SK-N-SH (cell line): ENCODE results near the gene SNAP91. TPM values are rescaled to one million over a fixed set of nuclear protein-coding genes. Genes with fewer than 3 reads are reported as not detected.

Experiments
- CTCF ChIA-PET: fragments of 300-600, 350-600 bp; formaldehyde crosslinking; extraction: SDS; loops from one replicate; lab custom pipeline; 2021; lab: Yijun Ruan, JAX
- POLR2A ChIA-PET: fragments of 350-600 bp; sonication (Branson Sonifier 250); formaldehyde crosslinking; extraction: SDS; loops from one replicate; lab custom pipeline; 2020; ENCODE audit warnings: antibody characterized with exemption, inconsistent platforms; lab: Yijun Ruan, JAX
- DNase-seq: peaks from one replicate; pipeline ENCODE4 v3.0.0; 2012
- H2AFZ ChIP-seq: fragments of 200-600 bp; sonication (generic); 2 replicates; pipeline ENCODE4 v1.8.1; 2016; ENCODE audit warnings: antibody characterized with exemption, mild to moderate bottlenecking, low read depth
- H3F3A ChIP-seq: fragments of 200-600 bp; sonication (generic); replicated peaks from 2 replicates; pipeline ENCODE3; 2016; ENCODE audit warnings: antibody characterized with exemption, mild to moderate bottlenecking; ENCODE audit not compliant: insufficient read depth
- H3K27ac ChIP-seq, 2 experiments: fragments of 200-500 bp in 1 of 2; fragments of 200-600 bp in 1 of 2; sonication (Bioruptor generic) in 1 of 2; sonication (generic), shearing (Covaris generic) in 1 of 2; 2 replicates each; pipeline versions ENCODE4 v1.5.1 to v1.6.1; 2014 to 2016; ENCODE audit warnings: low read depth in 2 of 2, inconsistent platforms in 1 of 2, low read length in 1 of 2, mild to moderate bottlenecking in 1 of 2, mixed read lengths in 1 of 2
- H3K27me3 ChIP-seq: fragments of 200-600 bp; sonication (generic), shearing (Covaris generic); 2 replicates; pipeline ENCODE4 v1.6.1; 2016; ENCODE audit warnings: mixed run types; ENCODE audit not compliant: insufficient read depth
- H3K36me3 ChIP-seq, 2 experiments: fragments of 200-500 bp in 1 of 2; fragments of 200-600 bp in 1 of 2; sonication (Bioruptor generic) in 1 of 2; sonication (generic) in 1 of 2; replicated peaks in 1 of 2; 2 replicates each; pipeline versions ENCODE3 to v1.5.1; 2014 to 2016; ENCODE audit warnings: low read length in 1 of 2, mild to moderate bottlenecking in 1 of 2; ENCODE audit not compliant: insufficient read depth in 2 of 2, control insufficient read depth in 1 of 2
- H3K4me1 ChIP-seq, 2 experiments: fragments of 200-500 bp in 1 of 2; fragments of 200-600 bp in 1 of 2; sonication (Bioruptor generic) in 1 of 2; sonication (generic), shearing (Covaris generic) in 1 of 2; 2 replicates each; pipeline versions ENCODE4 v1.5.1 to v1.6.1; 2014 to 2016; ENCODE audit warnings: low read depth in 1 of 2, low read length in 1 of 2, mixed run types in 1 of 2; ENCODE audit not compliant: insufficient read depth in 2 of 2, control insufficient read depth in 1 of 2
- H3K4me2 ChIP-seq: fragments of 200-600 bp; sonication (generic), shearing (Covaris generic); 2 replicates; pipeline ENCODE4 v1.6.1; 2017; ENCODE audit warnings: mixed run types
- H3K4me3 ChIP-seq, 2 experiments: fragments of 200-500 bp in 1 of 2; fragments of 200-600 bp in 1 of 2; sonication (Bioruptor generic) in 1 of 2; sonication (generic), shearing (Covaris generic) in 1 of 2; 2 replicates each; pipeline versions ENCODE4 v1.5.1 to v1.8.1; 2014 to 2016; ENCODE audit warnings: low read depth in 2 of 2, inconsistent platforms in 1 of 2, low read length in 1 of 2, mild to moderate bottlenecking in 1 of 2, mixed read lengths in 1 of 2, moderate library complexity in 1 of 2
- H3K79me2 ChIP-seq: fragments of 200-600 bp; sonication (generic); 2 replicates; pipeline ENCODE4 v1.8.1; 2017; ENCODE audit warnings: mild to moderate bottlenecking; ENCODE audit not compliant: insufficient read depth
- H3K9ac ChIP-seq: fragments of 200-600 bp; sonication (generic); 2 replicates; pipeline ENCODE4 v1.6.1; 2017; ENCODE audit warnings: mixed run types
- H3K9me2 ChIP-seq: fragments of 200-600 bp; sonication (generic); 2 replicates; pipeline ENCODE4 v1.6.1; 2017; ENCODE audit warnings: mixed run types
- H3K9me3 ChIP-seq: fragments of 200-600 bp; sonication (generic); 2 replicates; pipeline ENCODE4 v1.6.1; 2017; ENCODE audit warnings: mixed run types, mild to moderate bottlenecking, moderate library complexity
- H4K20me1 ChIP-seq: fragments of 200-600 bp; sonication (generic); 2 replicates; pipeline ENCODE4 v1.6.1; 2017; ENCODE audit warnings: mild to moderate bottlenecking, mixed run types; ENCODE audit not compliant: insufficient read depth
- EP300 ChIP-seq, 2 experiments: IDR thresholded peaks; 2 replicates each; pipeline versions ENCODE4 v1.4.0 to v1.6.1; 2012; ENCODE audit warnings: borderline replicate concordance in 1 of 2, low read depth in 1 of 2, low read length in 1 of 2
- EZH2phosphoT487 ChIP-seq: fragments of 200-600 bp; sonication (generic); IDR thresholded peaks from 2 replicates; pipeline ENCODE4 v1.6.1; 2017; ENCODE audit warnings: low read depth, mixed run types, mild to moderate bottlenecking, antibody characterized with exemption, moderate library complexity, borderline replicate concordance
- GATA2 ChIP-seq: sonication (generic); formaldehyde crosslinking; IDR thresholded peaks from 2 replicates; pipeline ENCODE4 v1.5.0; 2020; ENCODE audit warnings: mild to moderate bottlenecking, missing genetic modification reagents
- MEF2A ChIP-seq: IDR thresholded peaks from 2 replicates; pipeline ENCODE4 v1.4.0; 2012; ENCODE audit warnings: low read depth, borderline replicate concordance
- MXI1 ChIP-seq: IDR thresholded peaks from 2 replicates; pipeline ENCODE4 v1.6.1; 2012; ENCODE audit warnings: mild to moderate bottlenecking, low read depth, low read length, improper control_type of control experiment
- NFIC ChIP-seq: IDR thresholded peaks from 2 replicates; pipeline ENCODE4 v1.4.0; 2012; ENCODE audit warnings: borderline replicate concordance
- POLR2AphosphoS5 ChIP-seq: IDR thresholded peaks from 2 replicates; pipeline ENCODE4 v1.6.1; 2012; ENCODE audit warnings: low read depth, low read length
- RAD21 ChIP-seq: IDR thresholded peaks from 2 replicates; pipeline ENCODE4 v1.6.1; 2012; ENCODE audit warnings: mild to moderate bottlenecking, low read length
- RCOR1 ChIP-seq: fragments of 150-350 bp; IDR thresholded peaks from 2 replicates; pipeline ENCODE4 v1.6.1; 2017; ENCODE audit warnings: antibody characterized with exemption, low read length
- RFX5 ChIP-seq: IDR thresholded peaks from 2 replicates; pipeline ENCODE4 v1.6.1; 2012; ENCODE audit warnings: mild to moderate bottlenecking, improper control_type of control experiment, low read length
- RXRA ChIP-seq: IDR thresholded peaks from 2 replicates; pipeline ENCODE4 v1.4.0; 2012; ENCODE audit warnings: low read depth, mild to moderate bottlenecking, borderline replicate concordance
- SIN3A ChIP-seq: IDR thresholded peaks from 2 replicates; pipeline ENCODE4 v1.6.1; 2012; ENCODE audit warnings: low read depth, mild to moderate bottlenecking, low read length, moderate library complexity, borderline replicate concordance
- TAF1 ChIP-seq: IDR thresholded peaks from 2 replicates; pipeline ENCODE4 v1.6.1; 2012; ENCODE audit warnings: low read depth, mild to moderate bottlenecking, low read length, moderate library complexity, borderline replicate concordance
- TCF12 ChIP-seq: IDR thresholded peaks from 2 replicates; pipeline ENCODE4 v1.4.0; 2012
- TEAD4 ChIP-seq: IDR thresholded peaks from 2 replicates; pipeline ENCODE4 v1.4.0; 2012; ENCODE audit warnings: mild to moderate bottlenecking, borderline replicate concordance; ENCODE audit not compliant: insufficient read depth
- WGBS: methylation state at CpG from one replicate; pipeline ENCODE4 v1.1.6; 2017; ENCODE audit warnings: low lambda C conversion rate; 5-methylcytosine and 5-hydroxymethylcytosine counted together
- polyA plus RNA-seq, 3 experiments: library from polyadenylated mRNA; depleted of rRNA; stranded (reverse); fragments of >200 nt; gene quantifications; 2 replicates each; pipeline ENCODE4 v1.2.3, GENCODE V29; 2012
- TF ChIP-seq, protein P1 (sequence below): IDR thresholded peaks from 2 replicates; pipeline ENCODE4 v1.4.0; 2012; ENCODE audit warnings: low read depth, borderline replicate concordance
- TF ChIP-seq, protein P2 (sequence below): IDR thresholded peaks from 2 replicates; pipeline ENCODE4 v1.6.1; 2012; ENCODE audit warnings: mild to moderate bottlenecking, low read depth, low read length, moderate library complexity
- TF ChIP-seq, protein P3 (sequence below): IDR thresholded peaks from 2 replicates; pipeline ENCODE4 v1.4.0; 2012; ENCODE audit warnings: low read depth, borderline replicate concordance

The SNAP91 gene
- polyA plus RNA-seq, 1 of the 3 experiments (the other 2 are of a cell fraction), result 0.64 TPM

DNA sequence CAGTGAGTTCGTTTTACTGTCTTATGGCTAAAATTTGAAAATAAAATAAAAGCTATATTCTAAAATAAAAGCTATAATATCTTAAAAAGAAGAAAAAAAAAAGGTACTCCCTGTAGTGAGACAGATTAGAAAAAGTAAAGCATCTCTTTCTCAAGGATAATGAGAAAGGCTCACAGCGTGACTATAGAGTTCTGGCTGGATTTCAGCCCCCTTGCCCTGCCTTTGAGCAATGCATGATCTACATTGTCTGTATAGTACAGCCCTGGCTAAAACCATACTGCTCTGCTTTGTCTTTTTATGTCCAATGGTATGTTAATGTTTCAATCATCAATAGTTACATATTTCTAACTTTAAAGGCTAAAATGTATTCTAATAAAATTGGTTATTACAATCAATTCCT, 105.3 kb downstream of the SNAP91 start:
- Histone ChIP-seq H3K36me3 (peaks cover 0 to 4% of the 10 kb centered on the region in 2 experiments), H3K27me3 (no peaks in the 10 kb centered on the region; the same call in 1 of the 2 replicates), H3K4me1 (peaks cover 0 to 12% of the 10 kb centered on the region in 2 experiments; a peak in 2 of 4 replicates), H3K9ac (no peak overlapping the region), H3K9me2 (no peaks in the 10 kb centered on the region), H2AFZ (no peak overlapping the region), H3K9me3 (no peaks in the 10 kb centered on the region), H3F3A (no peaks in the 10 kb centered on the region), H3K79me2 (no peaks in the 10 kb centered on the region), H4K20me1 (no peaks in the 10 kb centered on the region), H3K4me3 (no peak overlapping the region), H3K27ac (peak overlapping the region in 1 of 2 experiments; percentile 60; a peak in 2 of 4 replicates), H3K4me2 (no peak overlapping the region)
- 27% methylated on average over 2 of the region's 2 CpGs for WGBS
- no peak for DNase-seq
- POLR2A ChIA-PET, result no interaction called here
- no peak for TF ChIP-seq SIN3A
- TF ChIP-seq POLR2AphosphoS5, result no peak
- TF ChIP-seq, protein P1, sequence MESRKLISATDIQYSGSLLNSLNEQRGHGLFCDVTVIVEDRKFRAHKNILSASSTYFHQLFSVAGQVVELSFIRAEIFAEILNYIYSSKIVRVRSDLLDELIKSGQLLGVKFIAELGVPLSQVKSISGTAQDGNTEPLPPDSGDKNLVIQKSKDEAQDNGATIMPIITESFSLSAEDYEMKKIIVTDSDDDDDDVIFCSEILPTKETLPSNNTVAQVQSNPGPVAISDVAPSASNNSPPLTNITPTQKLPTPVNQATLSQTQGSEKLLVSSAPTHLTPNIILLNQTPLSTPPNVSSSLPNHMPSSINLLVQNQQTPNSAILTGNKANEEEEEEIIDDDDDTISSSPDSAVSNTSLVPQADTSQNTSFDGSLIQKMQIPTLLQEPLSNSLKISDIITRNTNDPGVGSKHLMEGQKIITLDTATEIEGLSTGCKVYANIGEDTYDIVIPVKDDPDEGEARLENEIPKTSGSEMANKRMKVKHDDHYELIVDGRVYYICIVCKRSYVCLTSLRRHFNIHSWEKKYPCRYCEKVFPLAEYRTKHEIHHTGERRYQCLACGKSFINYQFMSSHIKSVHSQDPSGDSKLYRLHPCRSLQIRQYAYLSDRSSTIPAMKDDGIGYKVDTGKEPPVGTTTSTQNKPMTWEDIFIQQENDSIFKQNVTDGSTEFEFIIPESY, result no peak
- TF ChIP-seq MXI1, result no peak
- no peak for TF ChIP-seq TCF12
- TF ChIP-seq EZH2phosphoT487, result no peak
- TF ChIP-seq EP300 (IDR thresholded peaks at IDR 0.05; ENCODE audit: borderline replicate concordance in 1 of 2, low read depth in 1 of 2, low read length in 1 of 2), result no peak
- TF ChIP-seq RCOR1, result no peak
- no peak for TF ChIP-seq MEF2A
- no peak for TF ChIP-seq RXRA
- TF ChIP-seq, protein P2, sequence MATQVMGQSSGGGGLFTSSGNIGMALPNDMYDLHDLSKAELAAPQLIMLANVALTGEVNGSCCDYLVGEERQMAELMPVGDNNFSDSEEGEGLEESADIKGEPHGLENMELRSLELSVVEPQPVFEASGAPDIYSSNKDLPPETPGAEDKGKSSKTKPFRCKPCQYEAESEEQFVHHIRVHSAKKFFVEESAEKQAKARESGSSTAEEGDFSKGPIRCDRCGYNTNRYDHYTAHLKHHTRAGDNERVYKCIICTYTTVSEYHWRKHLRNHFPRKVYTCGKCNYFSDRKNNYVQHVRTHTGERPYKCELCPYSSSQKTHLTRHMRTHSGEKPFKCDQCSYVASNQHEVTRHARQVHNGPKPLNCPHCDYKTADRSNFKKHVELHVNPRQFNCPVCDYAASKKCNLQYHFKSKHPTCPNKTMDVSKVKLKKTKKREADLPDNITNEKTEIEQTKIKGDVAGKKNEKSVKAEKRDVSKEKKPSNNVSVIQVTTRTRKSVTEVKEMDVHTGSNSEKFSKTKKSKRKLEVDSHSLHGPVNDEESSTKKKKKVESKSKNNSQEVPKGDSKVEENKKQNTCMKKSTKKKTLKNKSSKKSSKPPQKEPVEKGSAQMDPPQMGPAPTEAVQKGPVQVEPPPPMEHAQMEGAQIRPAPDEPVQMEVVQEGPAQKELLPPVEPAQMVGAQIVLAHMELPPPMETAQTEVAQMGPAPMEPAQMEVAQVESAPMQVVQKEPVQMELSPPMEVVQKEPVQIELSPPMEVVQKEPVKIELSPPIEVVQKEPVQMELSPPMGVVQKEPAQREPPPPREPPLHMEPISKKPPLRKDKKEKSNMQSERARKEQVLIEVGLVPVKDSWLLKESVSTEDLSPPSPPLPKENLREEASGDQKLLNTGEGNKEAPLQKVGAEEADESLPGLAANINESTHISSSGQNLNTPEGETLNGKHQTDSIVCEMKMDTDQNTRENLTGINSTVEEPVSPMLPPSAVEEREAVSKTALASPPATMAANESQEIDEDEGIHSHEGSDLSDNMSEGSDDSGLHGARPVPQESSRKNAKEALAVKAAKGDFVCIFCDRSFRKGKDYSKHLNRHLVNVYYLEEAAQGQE, result no peak
- TF ChIP-seq RFX5, result no peak
- no peak for TF ChIP-seq RAD21
- no peak for TF ChIP-seq NFIC
- TF ChIP-seq GATA2 (CRISPR knock-in tag), result no peak
- TF ChIP-seq, protein P3, sequence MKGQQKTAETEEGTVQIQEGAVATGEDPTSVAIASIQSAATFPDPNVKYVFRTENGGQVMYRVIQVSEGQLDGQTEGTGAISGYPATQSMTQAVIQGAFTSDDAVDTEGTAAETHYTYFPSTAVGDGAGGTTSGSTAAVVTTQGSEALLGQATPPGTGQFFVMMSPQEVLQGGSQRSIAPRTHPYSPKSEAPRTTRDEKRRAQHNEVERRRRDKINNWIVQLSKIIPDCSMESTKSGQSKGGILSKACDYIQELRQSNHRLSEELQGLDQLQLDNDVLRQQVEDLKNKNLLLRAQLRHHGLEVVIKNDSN, result no peak
- no peak for TF ChIP-seq TEAD4
- TF ChIP-seq TAF1, result no peak
- CTCF ChIA-PET, result interaction anchor here (0.7 to 2.5 kb wide), 5 partner anchors 10 to 618 kb away, joined by 3 to 9 read pairs (median 3); no protein-coding TSS in a partner anchor
